Measurements from ENCODE around the gene KLHL25. TPM values are rescaled to one million over a fixed set of nuclear protein-coding genes. Genes with fewer than 3 reads are reported as not detected.

The KLHL25 gene
- total RNA-seq, 1 experiment from 2014 or later = 16.0 TPM

GRCh38 chr15:85770096-85771041 is 24.4 kb downstream of the KLHL25 start:
- H3K27ac Mint-ChIP-seq (ENCODE audit: unreplicated experiment) = no peak overlapping the region
- intact Hi-C loops (cut with micrococcal nuclease; ENCODE audit: unreplicated experiment) = no loop called here
- H3K36me3 Mint-ChIP-seq (ENCODE audit: insufficient read depth, unreplicated experiment) = peaks cover 5% of the 10 kb centered on the region
- TF ChIP-seq CTCF (IDR thresholded peaks at IDR 0.05; ENCODE audit: unreplicated experiment) = no peak
- CTCF ChIA-PET = interaction anchor here (1.2 kb wide), 1 partner anchor 16 kb away, joined by 3 read pairs; no protein-coding TSS in a partner anchor
- no peaks in the 10 kb centered on the region for H3K9me3 Mint-ChIP-seq (ENCODE audit: low read depth, unreplicated experiment)
- no peak overlapping the region for H3K4me3 Mint-ChIP-seq (ENCODE audit: low read depth, unreplicated experiment)
- DNase-seq = no peak
- peaks cover 8% of the 10 kb centered on the region for H3K4me1 Mint-ChIP-seq (ENCODE audit: low read depth, unreplicated experiment)
- no TSS peak for BruUV-seq (replicated peaks)
- no peaks in the 10 kb centered on the region for H3K27me3 Mint-ChIP-seq (ENCODE audit: unreplicated experiment)

- CTCF ChIA-PET = interaction anchor here (1.2 kb wide), 1 partner anchor 17 kb away, joined by 3 read pairs; no protein-coding TSS in a partner anchor
- BruUV-seq (replicated peaks) = no TSS peak
- no peak for DNase-seq
Measured at GRCh38 chr15:85769182-85769900, 25.4 kb downstream of the KLHL25 start.

GRCh38 chr15:85768595-85769168 is 26.0 kb downstream of the KLHL25 start:
- Mint-ChIP-seq H3K27ac (ENCODE audit: unreplicated experiment) (no peak overlapping the region), H3K36me3 (ENCODE audit: insufficient read depth, unreplicated experiment) (peaks cover 5% of the 10 kb centered on the region), H3K4me1 (ENCODE audit: low read depth, unreplicated experiment) (peaks cover 8% of the 10 kb centered on the region), H3K9me3 (ENCODE audit: low read depth, unreplicated experiment) (no peaks in the 10 kb centered on the region), H3K27me3 (ENCODE audit: unreplicated experiment) (no peaks in the 10 kb centered on the region), H3K4me3 (ENCODE audit: low read depth, unreplicated experiment) (no peak overlapping the region)
- no peak for TF ChIP-seq CTCF (IDR thresholded peaks at IDR 0.05; ENCODE audit: unreplicated experiment)
- no peak for DNase-seq
- no TSS peak for BruUV-seq (replicated peaks)
- intact Hi-C loops (cut with micrococcal nuclease; ENCODE audit: unreplicated experiment) = no loop called here
- CTCF ChIA-PET = no interaction called here

More at GRCh38 chr15:85769182-85769900, 25.4 kb downstream of the KLHL25 start:
- peaks cover 8% of the 10 kb centered on the region for H3K4me1 Mint-ChIP-seq (ENCODE audit: low read depth, unreplicated experiment)
- TF ChIP-seq CTCF (IDR thresholded peaks at IDR 0.05; ENCODE audit: unreplicated experiment) = no peak
- H3K36me3 Mint-ChIP-seq (ENCODE audit: insufficient read depth, unreplicated experiment) = peaks cover 5% of the 10 kb centered on the region
- intact Hi-C loops (cut with micrococcal nuclease; ENCODE audit: unreplicated experiment) = no loop called here
- no peak overlapping the region for H3K4me3 Mint-ChIP-seq (ENCODE audit: low read depth, unreplicated experiment)
- H3K9me3 Mint-ChIP-seq (ENCODE audit: low read depth, unreplicated experiment) = no peaks in the 10 kb centered on the region
- H3K27me3 Mint-ChIP-seq (ENCODE audit: unreplicated experiment) = no peaks in the 10 kb centered on the region
- no peak overlapping the region for H3K27ac Mint-ChIP-seq (ENCODE audit: unreplicated experiment)

GRCh38 chr15:85767785-85768529 is 26.8 kb downstream of the KLHL25 start:
- CTCF ChIA-PET = no interaction called here
- peaks cover 3% of the 10 kb centered on the region for H3K4me1 Mint-ChIP-seq (ENCODE audit: low read depth, unreplicated experiment)
- no peaks in the 10 kb centered on the region for H3K9me3 Mint-ChIP-seq (ENCODE audit: low read depth, unreplicated experiment)
- BruUV-seq (replicated peaks) = no TSS peak
- peaks cover 5% of the 10 kb centered on the region for H3K36me3 Mint-ChIP-seq (ENCODE audit: insufficient read depth, unreplicated experiment)
- no peaks in the 10 kb centered on the region for H3K27me3 Mint-ChIP-seq (ENCODE audit: unreplicated experiment)
- intact Hi-C loops (cut with micrococcal nuclease; ENCODE audit: unreplicated experiment) = no loop called here
- DNase-seq = no peak
- TF ChIP-seq CTCF (IDR thresholded peaks at IDR 0.05; ENCODE audit: unreplicated experiment) = no peak
- H3K4me3 Mint-ChIP-seq (ENCODE audit: low read depth, unreplicated experiment) = no peak overlapping the region
- no peak overlapping the region for H3K27ac Mint-ChIP-seq (ENCODE audit: unreplicated experiment)
